ENCODE measurements around the gene RARS1.
A peak's percentile ranks its signal among the peaks of the same experiment; 100 is the strongest.
"Not testable (repeated sequence)": the region's sequence is repeated elsewhere in the genome, so short reads cannot be mapped to it uniquely, and the experiment has no call there.

The RARS1 gene

GRCh38 chr5:168482361-168482760 is 3.9 kb upstream of the RARS1 start:
- no peak for DNase-seq

GRCh38 chr5:168489059-168489458 is 2.8 kb downstream of the RARS1 start:
- no peak for DNase-seq

GRCh38 chr5:168494057-168494555 is 7.8 kb downstream of the RARS1 start:
- no peak for DNase-seq

- DNase-seq, result no peak
Measured at GRCh38 chr5:168502563-168503237, 16.4 kb downstream of the RARS1 start.

- no peak for DNase-seq
Measured at GRCh38 chr5:168513861-168514428, 27.7 kb downstream of the RARS1 start.

- no peak for DNase-seq
Measured at GRCh38 chr5:168525856-168526255, 39.6 kb downstream of the RARS1 start.

GRCh38 chr5:168527756-168528295 is 41.6 kb downstream of the RARS1 start:
- no peak for DNase-seq

GRCh38 chr5:168528521-168529373 is 42.5 kb downstream of the RARS1 start, which contains the start of gene FBLL1:
FBLL1 (plus strand) TSS chr5:168529305; CDS start chr5:168529505, 200 bp downstream.
- DNase-seq, result peak in 1 of 5 experiments; percentile 27

- DNase-seq, result no peak
Measured at GRCh38 chr5:168529374-168530234, 43.3 kb downstream of the RARS1 start.

- DNase-seq, result no peak
Measured at GRCh38 chr5:168530621-168531150, 44.4 kb downstream of the RARS1 start.

- DNase-seq, result no peak
Measured at GRCh38 chr5:168531191-168531590, 44.9 kb downstream of the RARS1 start.

GRCh38 chr5:168531987-168532864 is 46.0 kb downstream of the RARS1 start:
- no peak for DNase-seq

GRCh38 chr5:168534351-168534750 is 48.1 kb downstream of the RARS1 start:
- not testable (repeated sequence) for DNase-seq

- DNase-seq, result no peak
Measured at GRCh38 chr5:168537176-168537575, 50.9 kb downstream of the RARS1 start.

GRCh38 chr5:168549554-168549953 is 63.3 kb downstream of the RARS1 start:
- DNase-seq, result no peak

GRCh38 chr5:168550656-168551055 is 64.4 kb downstream of the RARS1 start:
- no peak for DNase-seq

- DNase-seq, result no peak
Measured at GRCh38 chr5:168552146-168552545, 65.9 kb downstream of the RARS1 start.

GRCh38 chr5:168553377-168554130 is 67.3 kb downstream of the RARS1 start:
- no peak for DNase-seq

GRCh38 chr5:168557389-168557788 is 71.1 kb downstream of the RARS1 start:
- no peak for DNase-seq

- no peak for DNase-seq
Measured at GRCh38 chr5:168562279-168562678, 76.0 kb downstream of the RARS1 start.
